ENCODE measurements around the gene DDX52. TPM values are rescaled to one million over a fixed set of nuclear protein-coding genes. Genes with fewer than 3 reads are reported as not detected.
A peak's percentile ranks its signal among the peaks of the same experiment; 100 is the strongest.

The DDX52 gene
- total and polyA plus RNA-seq, 4 donors, result 8.8 to 28.9 (median 14.2) TPM

GRCh38 chr17:37673386-37673785 lies 30.1 kb upstream of the DDX52 start:
- DNase-seq (no peak), ATAC-seq (ENCODE audit: insufficient read depth, low FRiP score) (no peak)
- no peak for TF ChIP-seq CTCF (IDR thresholded peaks at IDR 0.05; ENCODE audit: control extremely low read depth, extremely low read depth)
- 97 to 100% methylated on average over 1 to 2 of the region's 2 CpGs for WGBS, 2 donors
- Histone ChIP-seq H3K27ac (ENCODE audit: low read depth in 1 of 2, low read length in 1 of 2) (no peak overlapping the region), H3K36me3 (ENCODE audit: control insufficient read depth in 4 of 4, insufficient read depth in 4 of 4, low read length in 4 of 4) (no peaks in the 10 kb centered on the region), H3K9ac (ENCODE audit: insufficient read depth in 1 of 2, low read length in 2 of 2) (no peak overlapping the region), H3K27me3 (ENCODE audit: control insufficient read depth in 3 of 3, insufficient read depth in 3 of 3, low read length in 2 of 3) (no peaks in the 10 kb centered on the region), H3K9me3 (ENCODE audit: control insufficient read depth in 4 of 4, insufficient read depth in 3 of 4, low read length in 3 of 4) (no peaks in the 10 kb centered on the region), H3K4me3 (no peak overlapping the region), H3K4me1 (ENCODE audit: control insufficient read depth in 5 of 5, insufficient read depth in 5 of 5, low read length in 5 of 5) (peaks cover 0 to 12% (median 0%) of the 10 kb centered on the region in 5 donors)

- DNase-seq, result no peak
- Histone ChIP-seq H3K27me3 (ENCODE audit: control insufficient read depth in 3 of 3, insufficient read depth in 3 of 3, low read length in 2 of 3) (no peaks in the 10 kb centered on the region), H3K36me3 (ENCODE audit: control insufficient read depth in 4 of 4, insufficient read depth in 4 of 4, low read length in 4 of 4) (no peaks in the 10 kb centered on the region), H3K27ac (ENCODE audit: low read depth in 1 of 2, low read length in 1 of 2) (no peak overlapping the region), H3K9me3 (ENCODE audit: control insufficient read depth in 4 of 4, insufficient read depth in 3 of 4, low read length in 3 of 4) (no peaks in the 10 kb centered on the region), H3K9ac (ENCODE audit: insufficient read depth in 1 of 2, low read length in 2 of 2) (no peak overlapping the region), H3K4me3 (no peak overlapping the region), H3K4me1 (ENCODE audit: control insufficient read depth in 5 of 5, insufficient read depth in 5 of 5, low read length in 5 of 5) (peaks cover 0 to 12% (median 0%) of the 10 kb centered on the region in 5 donors)
- 82 to 87% methylated on average over 3 of the region's 3 CpGs for WGBS, 2 donors
- no peak for TF ChIP-seq CTCF (IDR thresholded peaks at IDR 0.05; ENCODE audit: control extremely low read depth, extremely low read depth)
- no peak for ATAC-seq (ENCODE audit: insufficient read depth, low FRiP score)
These were observed 29.4 kb upstream of the DDX52 start for GRCh38 chr17:37672548-37673078.

GRCh38 chr17:37671824-37672547 lies 28.7 kb upstream of the DDX52 start:
- Histone ChIP-seq H3K27me3 (ENCODE audit: control insufficient read depth in 3 of 3, insufficient read depth in 3 of 3, low read length in 2 of 3) (no peaks in the 10 kb centered on the region), H3K4me1 (ENCODE audit: control insufficient read depth in 5 of 5, insufficient read depth in 5 of 5, low read length in 5 of 5) (peaks cover 0 to 12% (median 0%) of the 10 kb centered on the region in 5 donors), H3K27ac (ENCODE audit: low read depth in 1 of 2, low read length in 1 of 2) (no peak overlapping the region), H3K4me3 (no peak overlapping the region), H3K36me3 (ENCODE audit: control insufficient read depth in 4 of 4, insufficient read depth in 4 of 4, low read length in 4 of 4) (no peaks in the 10 kb centered on the region), H3K9ac (ENCODE audit: insufficient read depth in 1 of 2, low read length in 2 of 2) (no peak overlapping the region), H3K9me3 (ENCODE audit: control insufficient read depth in 4 of 4, insufficient read depth in 3 of 4, low read length in 3 of 4) (no peaks in the 10 kb centered on the region)
- 87% methylated on average over 2 of the region's 2 CpGs for WGBS, 2 donors
- DNase-seq, result peak in 1 of 3 donors; percentile 11
- TF ChIP-seq CTCF (IDR thresholded peaks at IDR 0.05; ENCODE audit: control extremely low read depth, extremely low read depth), result no peak
- no peak for ATAC-seq (ENCODE audit: insufficient read depth, low FRiP score)
